Measurements from ENCODE around the gene SYMPK.

The SYMPK gene

DNA sequence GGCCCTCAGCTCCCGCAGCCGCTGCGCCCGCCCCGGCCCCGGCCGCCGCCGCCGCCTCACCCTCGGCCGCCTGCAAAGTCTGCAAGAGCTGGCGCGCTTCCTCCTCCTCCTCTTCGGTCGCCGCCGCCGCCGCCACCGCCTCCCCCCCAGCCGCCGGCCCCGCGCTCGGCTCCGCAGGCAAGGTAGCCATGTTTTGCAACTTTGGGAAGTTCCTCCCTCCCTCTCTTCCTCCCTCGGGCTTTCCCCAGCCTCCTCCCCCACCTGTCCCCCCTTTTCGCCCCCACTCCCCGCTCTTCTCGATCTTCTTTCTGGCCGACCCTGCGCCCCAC lies 94.3 kb downstream of the SYMPK start:
- H3K27me3 ChIP-seq (ENCODE audit: control insufficient read depth in 5 of 5, insufficient read depth in 4 of 5, low read length in 5 of 5) = peaks cover 0 to 9% (median under 1%) of the 10 kb centered on the region in 5 donors
- peak overlapping the region; percentile 94 for H3K27ac ChIP-seq (ENCODE audit: low read depth, low read length)
- H3K4me3 ChIP-seq (ENCODE audit: low read depth in 1 of 5, low read length in 5 of 5) = peak overlapping the region; percentile 79 to 93 (median 87)
- peaks cover 0 to 13% (median 4%) of the 10 kb centered on the region in 5 donors for H3K36me3 ChIP-seq (ENCODE audit: control insufficient read depth in 5 of 5, insufficient read depth in 5 of 5, low read length in 5 of 5)
- H3K4me1 ChIP-seq (ENCODE audit: control insufficient read depth in 5 of 5, insufficient read depth in 5 of 5, low read length in 5 of 5) = peaks cover 0 to 58% (median 53%) of the 10 kb centered on the region in 5 donors
- no peaks in the 10 kb centered on the region for H3K9me3 ChIP-seq (ENCODE audit: control insufficient read depth in 5 of 5, low read length in 5 of 5)
- peak overlapping the region in 4 of 5 donors; percentile 33 to 85 (median 78) for H3K9ac ChIP-seq (ENCODE audit: low read length in 5 of 5)

DNA sequence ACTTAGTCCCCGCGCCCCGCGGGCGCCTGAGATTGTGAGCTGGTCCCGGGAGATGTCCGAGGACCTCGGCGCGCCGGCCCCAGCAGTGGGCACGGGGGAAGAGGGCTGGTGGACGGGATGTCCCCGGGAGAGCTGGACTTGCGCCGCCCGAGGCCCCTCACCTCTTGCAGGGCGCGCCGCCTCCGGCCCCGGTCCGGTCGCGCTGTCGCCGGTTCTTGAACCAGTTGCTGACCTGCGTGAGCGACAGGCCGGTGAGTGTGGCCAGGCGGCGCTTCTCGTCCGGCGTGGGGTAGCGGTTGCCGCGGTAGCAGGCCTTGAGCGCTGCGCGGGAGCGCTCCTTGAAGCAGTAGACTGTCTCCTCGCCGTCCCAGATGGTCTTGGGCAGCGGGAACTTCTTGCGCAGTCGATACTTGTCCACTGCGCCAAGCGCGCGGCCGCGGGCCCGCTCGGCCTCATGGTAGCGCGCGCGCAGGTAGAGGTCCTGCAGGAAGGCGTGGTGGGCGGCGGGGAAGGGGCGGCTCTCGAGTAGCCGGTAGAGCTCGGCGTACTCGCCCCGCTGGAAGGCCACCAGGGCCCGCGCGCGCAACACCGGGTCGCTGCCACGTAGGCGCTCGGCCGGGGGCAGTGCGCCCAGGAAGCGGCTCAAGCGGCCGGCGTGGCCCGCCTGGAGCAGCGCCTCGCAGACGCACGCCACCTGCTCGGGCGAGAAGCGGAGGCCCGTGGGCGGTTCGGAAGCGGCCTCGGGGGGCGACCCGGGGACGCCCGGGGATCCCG lies 94.9 kb downstream of the SYMPK start:
- Histone ChIP-seq H3K4me3 (ENCODE audit: low read depth in 1 of 5, low read length in 5 of 5) (peak overlapping the region; percentile 48 to 93 (median 87)), H3K9me3 (ENCODE audit: control insufficient read depth in 5 of 5, low read length in 5 of 5) (no peaks in the 10 kb centered on the region), H3K4me1 (ENCODE audit: control insufficient read depth in 5 of 5, insufficient read depth in 5 of 5, low read length in 5 of 5) (peaks cover 0 to 58% (median 53%) of the 10 kb centered on the region in 5 donors), H3K9ac (ENCODE audit: low read length in 5 of 5) (peak overlapping the region in 4 of 5 donors; percentile 57 to 79 (median 72)), H3K27ac (ENCODE audit: low read depth, low read length) (peak overlapping the region; percentile 77), H3K27me3 (ENCODE audit: control insufficient read depth in 5 of 5, insufficient read depth in 4 of 5, low read length in 5 of 5) (peaks cover 0 to 14% (median 5%) of the 10 kb centered on the region in 5 donors), H3K36me3 (ENCODE audit: control insufficient read depth in 5 of 5, insufficient read depth in 5 of 5, low read length in 5 of 5) (peaks cover 0 to 8% (median 3%) of the 10 kb centered on the region in 5 donors)

DNA sequence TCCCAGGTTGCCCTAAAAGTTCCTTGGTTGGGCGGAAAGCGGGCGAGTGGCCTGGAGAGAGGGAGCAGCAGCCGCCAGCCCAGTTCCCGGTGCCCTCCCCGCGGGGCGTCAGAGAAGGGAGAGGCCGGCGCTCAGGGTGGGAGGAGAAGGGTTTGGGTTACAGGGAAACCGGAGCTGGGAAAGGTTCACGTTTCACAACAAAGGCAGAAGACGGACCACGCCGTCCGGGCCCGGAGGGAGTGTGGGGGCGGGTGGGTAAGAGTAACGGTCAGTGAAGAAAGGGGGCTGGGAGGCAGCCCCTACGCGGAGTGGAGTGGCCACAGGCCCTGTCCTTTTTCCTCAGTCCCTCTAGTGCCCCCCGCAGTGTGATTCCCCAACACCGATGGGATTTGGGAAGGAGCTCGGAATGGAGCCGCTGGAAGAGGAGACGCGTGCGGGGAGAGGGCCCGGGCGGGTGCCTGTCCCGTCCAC lies 95.5 kb downstream of the SYMPK start:
- Histone ChIP-seq H3K27ac (ENCODE audit: low read depth, low read length) (peak overlapping the region; percentile 77), H3K4me1 (ENCODE audit: control insufficient read depth in 5 of 5, insufficient read depth in 5 of 5, low read length in 5 of 5) (peaks cover 0 to 58% (median 53%) of the 10 kb centered on the region in 5 donors), H3K36me3 (ENCODE audit: control insufficient read depth in 5 of 5, insufficient read depth in 5 of 5, low read length in 5 of 5) (peaks cover 0 to 8% (median 0%) of the 10 kb centered on the region in 5 donors), H3K9me3 (ENCODE audit: control insufficient read depth in 5 of 5, low read length in 5 of 5) (no peaks in the 10 kb centered on the region), H3K9ac (ENCODE audit: low read length in 5 of 5) (peak overlapping the region in 4 of 5 donors; percentile 64 to 79 (median 72)), H3K27me3 (ENCODE audit: control insufficient read depth in 5 of 5, insufficient read depth in 4 of 5, low read length in 5 of 5) (peaks cover 0 to 16% (median 5%) of the 10 kb centered on the region in 5 donors), H3K4me3 (ENCODE audit: low read depth in 1 of 5, low read length in 5 of 5) (peak overlapping the region; percentile 67 to 93 (median 87))

DNA sequence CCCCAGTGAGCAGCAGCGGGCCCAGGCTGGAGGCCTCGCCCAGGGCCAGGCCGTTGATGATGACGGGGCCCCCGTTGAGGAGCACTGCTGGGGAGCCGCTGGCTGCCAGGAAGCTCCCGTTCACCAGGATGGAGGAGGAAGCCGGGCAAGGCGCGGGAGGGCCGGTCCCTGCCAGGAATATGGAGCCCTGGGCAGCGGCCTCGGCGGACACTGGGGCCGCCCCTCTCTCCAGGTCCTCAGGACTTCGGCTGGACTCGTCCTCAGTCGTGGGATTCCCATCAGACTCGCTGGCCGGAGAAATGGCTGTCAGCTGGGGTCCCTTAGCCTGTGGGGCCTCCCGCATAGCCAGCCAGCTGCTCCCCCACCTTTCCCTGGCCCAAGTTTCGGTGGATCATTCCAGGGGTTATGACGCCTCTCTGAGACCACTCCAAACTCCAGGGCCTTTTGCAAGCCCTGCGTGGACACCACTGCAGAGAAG lies 96.0 kb downstream of the SYMPK start:
- Histone ChIP-seq H3K4me3 (ENCODE audit: low read depth in 1 of 5, low read length in 5 of 5) (peak overlapping the region; percentile 67 to 93 (median 87)), H3K27ac (ENCODE audit: low read depth, low read length) (peak overlapping the region; percentile 77), H3K27me3 (ENCODE audit: control insufficient read depth in 5 of 5, insufficient read depth in 4 of 5, low read length in 5 of 5) (peaks cover 0 to 16% (median 5%) of the 10 kb centered on the region in 5 donors), H3K9me3 (ENCODE audit: control insufficient read depth in 5 of 5, low read length in 5 of 5) (no peaks in the 10 kb centered on the region), H3K9ac (ENCODE audit: low read length in 5 of 5) (peak overlapping the region in 4 of 5 donors; percentile 35 to 79 (median 71)), H3K36me3 (ENCODE audit: control insufficient read depth in 5 of 5, insufficient read depth in 5 of 5, low read length in 5 of 5) (peaks cover 0 to 8% (median 0%) of the 10 kb centered on the region in 5 donors), H3K4me1 (ENCODE audit: control insufficient read depth in 5 of 5, insufficient read depth in 5 of 5, low read length in 5 of 5) (peaks cover 0 to 58% (median 53%) of the 10 kb centered on the region in 5 donors)

DNA sequence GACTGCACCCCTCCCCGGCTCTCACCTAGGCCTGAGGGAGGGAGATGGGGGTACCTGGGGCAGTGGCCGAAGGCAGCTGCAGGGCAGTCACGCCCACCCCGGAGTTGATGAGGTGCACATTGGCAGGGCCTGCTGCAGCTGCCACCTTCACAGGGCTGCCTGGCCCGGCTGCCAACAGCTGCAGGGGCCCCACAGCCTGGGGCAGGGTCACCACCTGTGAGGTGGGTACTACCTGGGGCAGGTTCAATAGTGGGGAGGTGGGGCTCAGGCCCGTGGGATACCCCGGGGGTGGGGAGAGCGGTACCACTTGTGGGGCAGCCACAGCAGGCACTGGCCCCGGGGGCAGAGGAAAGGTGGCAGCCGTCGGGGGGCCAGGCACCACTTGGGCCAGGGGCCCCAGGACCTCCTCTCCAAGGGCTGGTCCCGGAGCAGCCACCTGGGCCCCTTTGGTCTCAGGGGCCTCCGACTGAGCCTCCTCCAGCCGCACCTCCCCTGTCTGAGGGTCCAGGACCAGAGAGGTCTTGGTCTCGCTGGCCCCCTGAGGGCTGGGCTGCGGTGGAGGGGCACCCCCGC lies 96.6 kb downstream of the SYMPK start:
- peak overlapping the region in 2 of 5 donors; percentile 81 to 87 for H3K4me3 ChIP-seq (ENCODE audit: low read depth in 1 of 5, low read length in 5 of 5)
- H3K9ac ChIP-seq (ENCODE audit: low read length in 5 of 5) = peak overlapping the region in 4 of 5 donors; percentile 35 to 79 (median 71)

DNA sequence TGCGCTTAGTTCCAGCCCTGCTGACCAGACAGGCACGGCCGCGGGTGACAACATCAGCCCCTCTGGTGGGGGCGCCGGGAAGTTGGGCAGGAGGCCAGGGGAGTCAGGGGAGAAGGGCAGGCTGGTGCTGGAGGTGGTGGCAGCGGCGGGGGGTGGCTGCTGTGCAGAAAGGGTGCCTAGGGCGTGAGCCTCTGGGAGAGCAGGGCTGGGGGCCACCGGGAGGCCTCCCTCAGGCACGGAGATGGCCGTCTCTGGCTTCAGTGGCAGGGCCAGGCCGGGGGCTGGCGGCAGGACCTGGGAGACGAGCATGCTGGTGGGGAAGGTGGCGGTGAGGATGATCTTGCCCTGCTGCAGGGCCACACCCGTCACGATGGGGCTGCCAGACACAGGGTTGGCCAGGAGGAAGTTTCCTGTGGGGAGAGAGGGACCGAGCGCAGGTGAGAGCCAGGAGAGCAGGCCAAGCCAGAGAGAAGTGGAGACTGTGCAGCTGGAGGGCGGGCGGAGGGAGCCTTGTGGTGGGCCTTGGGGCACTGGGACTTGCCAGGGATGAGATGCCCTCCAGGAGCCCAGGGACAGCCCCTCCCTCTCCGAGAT lies 97.1 kb downstream of the SYMPK start:
- H3K9me3 ChIP-seq (ENCODE audit: control insufficient read depth in 5 of 5, low read length in 5 of 5) = no peaks in the 10 kb centered on the region
- H3K27ac ChIP-seq (ENCODE audit: low read depth, low read length) = no peak overlapping the region
- H3K36me3 ChIP-seq (ENCODE audit: control insufficient read depth in 5 of 5, insufficient read depth in 5 of 5, low read length in 5 of 5) = peaks cover 0 to 5% (median 0%) of the 10 kb centered on the region in 5 donors
- no peak overlapping the region for H3K4me3 ChIP-seq (ENCODE audit: low read depth in 1 of 5, low read length in 5 of 5)
- peak overlapping the region in 1 of 5 donors; percentile 79 for H3K9ac ChIP-seq (ENCODE audit: low read length in 5 of 5)
- peaks cover 0 to 53% (median 47%) of the 10 kb centered on the region in 5 donors for H3K4me1 ChIP-seq (ENCODE audit: control insufficient read depth in 5 of 5, insufficient read depth in 5 of 5, low read length in 5 of 5)
- peaks cover 0 to 16% (median 5%) of the 10 kb centered on the region in 5 donors for H3K27me3 ChIP-seq (ENCODE audit: control insufficient read depth in 5 of 5, insufficient read depth in 4 of 5, low read length in 5 of 5)

More for the DNA sequence above, 96.6 kb downstream of the SYMPK start:
- Histone ChIP-seq H3K9me3 (ENCODE audit: control insufficient read depth in 5 of 5, low read length in 5 of 5) (no peaks in the 10 kb centered on the region), H3K27ac (ENCODE audit: low read depth, low read length) (peak overlapping the region; percentile 77), H3K27me3 (ENCODE audit: control insufficient read depth in 5 of 5, insufficient read depth in 4 of 5, low read length in 5 of 5) (peaks cover 0 to 16% (median 5%) of the 10 kb centered on the region in 5 donors), H3K4me1 (ENCODE audit: control insufficient read depth in 5 of 5, insufficient read depth in 5 of 5, low read length in 5 of 5) (peaks cover 0 to 58% (median 53%) of the 10 kb centered on the region in 5 donors), H3K36me3 (ENCODE audit: control insufficient read depth in 5 of 5, insufficient read depth in 5 of 5, low read length in 5 of 5) (peaks cover 0 to 6% (median 0%) of the 10 kb centered on the region in 5 donors)

Data from subcutaneous abdominal adipose tissue (tissue), 5 donors.